ENCODE data around the gene GLP2R.
"Not testable (repeated sequence)": the region's sequence is repeated elsewhere in the genome, so short reads cannot be mapped to it uniquely, and the experiment has no call there.

GLP2R gene, protein sequence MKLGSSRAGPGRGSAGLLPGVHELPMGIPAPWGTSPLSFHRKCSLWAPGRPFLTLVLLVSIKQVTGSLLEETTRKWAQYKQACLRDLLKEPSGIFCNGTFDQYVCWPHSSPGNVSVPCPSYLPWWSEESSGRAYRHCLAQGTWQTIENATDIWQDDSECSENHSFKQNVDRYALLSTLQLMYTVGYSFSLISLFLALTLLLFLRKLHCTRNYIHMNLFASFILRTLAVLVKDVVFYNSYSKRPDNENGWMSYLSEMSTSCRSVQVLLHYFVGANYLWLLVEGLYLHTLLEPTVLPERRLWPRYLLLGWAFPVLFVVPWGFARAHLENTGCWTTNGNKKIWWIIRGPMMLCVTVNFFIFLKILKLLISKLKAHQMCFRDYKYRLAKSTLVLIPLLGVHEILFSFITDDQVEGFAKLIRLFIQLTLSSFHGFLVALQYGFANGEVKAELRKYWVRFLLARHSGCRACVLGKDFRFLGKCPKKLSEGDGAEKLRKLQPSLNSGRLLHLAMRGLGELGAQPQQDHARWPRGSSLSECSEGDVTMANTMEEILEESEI

DNA sequence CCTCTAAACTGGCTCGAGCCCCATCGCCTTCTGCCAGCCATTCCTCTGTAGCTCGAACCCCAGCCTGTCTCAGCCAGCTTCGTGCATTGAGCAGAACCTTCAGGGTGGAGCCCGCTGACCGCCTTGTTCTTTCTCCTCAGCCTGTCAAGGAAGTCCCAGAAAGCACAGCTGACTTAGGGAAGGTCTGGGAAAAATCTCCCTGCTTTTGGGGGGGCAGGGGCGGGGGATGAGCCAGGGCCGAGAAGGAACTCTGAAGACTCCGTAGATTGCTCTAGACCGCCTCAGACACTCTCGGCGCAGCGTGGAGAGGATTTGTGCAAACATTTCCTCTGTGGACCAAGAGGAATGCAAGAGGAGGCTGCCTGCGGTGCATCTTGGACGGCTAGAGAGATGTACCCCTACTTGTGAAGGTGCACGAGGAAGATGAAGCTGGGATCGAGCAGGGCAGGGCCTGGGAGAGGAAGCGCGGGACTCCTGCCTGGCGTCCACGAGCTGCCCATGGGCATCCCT, at the start of gene GLP2R:
TSS of gene GLP2R (plus strand) at position 284 of the 510 bp plus-strand sequence. CDS start at position 424, 140 bp downstream.
- TF ChIP-seq POLR2A (IDR thresholded peaks at IDR 0.05; ENCODE audit: low read depth, low read length) = no peak
- FAIRE-seq (no peak), DNase-seq (ENCODE audit: insufficient read length, low spot score) (no peak)

DNA sequence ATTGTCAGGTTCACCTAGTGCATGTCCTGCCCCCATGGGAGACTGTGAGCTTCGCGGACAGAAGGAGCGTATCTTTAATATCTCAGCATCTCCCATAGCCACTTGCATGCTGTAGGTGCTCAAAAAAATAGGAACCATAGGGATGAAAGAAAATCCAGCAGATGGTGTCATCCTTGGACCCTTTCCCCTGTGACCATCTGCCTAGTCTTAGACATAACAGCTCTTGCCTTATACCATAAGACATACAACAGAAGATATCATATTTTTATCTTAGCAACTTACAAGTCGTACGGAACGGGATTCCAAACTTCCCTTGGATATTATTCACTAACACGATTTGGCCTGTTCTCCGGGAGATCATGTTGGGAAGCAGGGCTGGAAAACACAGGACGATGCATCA, 48.8 kb upstream of the GLP2R start:
- no peak for DNase-seq (ENCODE audit: insufficient read length, low spot score)
- FAIRE-seq = no peak
- TF ChIP-seq POLR2A (IDR thresholded peaks at IDR 0.05; ENCODE audit: low read depth, low read length) = no peak

DNA sequence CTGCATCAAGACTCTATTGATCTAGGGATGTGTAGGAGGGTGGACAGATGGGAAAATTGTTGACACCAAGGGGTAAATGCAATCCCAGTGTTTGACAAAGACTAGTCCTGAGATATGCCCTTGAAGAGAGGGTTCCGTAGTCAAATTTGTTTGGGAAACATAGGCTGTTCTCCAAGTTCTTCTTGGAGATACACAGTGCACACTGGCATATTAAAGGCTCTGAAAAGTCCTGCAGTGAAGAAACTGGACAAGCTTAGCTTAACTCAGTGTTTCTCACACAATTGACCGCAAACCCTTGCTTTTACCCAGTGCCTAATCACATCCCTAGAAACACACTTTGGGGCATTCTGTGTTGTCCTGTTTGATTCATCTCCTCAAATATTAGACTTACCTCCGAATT, 45.2 kb upstream of the GLP2R start:
- TF ChIP-seq POLR2A (IDR thresholded peaks at IDR 0.05; ENCODE audit: low read depth, low read length) = no peak
- DNase-seq (ENCODE audit: insufficient read length, low spot score) = no peak
- FAIRE-seq = no peak

DNA sequence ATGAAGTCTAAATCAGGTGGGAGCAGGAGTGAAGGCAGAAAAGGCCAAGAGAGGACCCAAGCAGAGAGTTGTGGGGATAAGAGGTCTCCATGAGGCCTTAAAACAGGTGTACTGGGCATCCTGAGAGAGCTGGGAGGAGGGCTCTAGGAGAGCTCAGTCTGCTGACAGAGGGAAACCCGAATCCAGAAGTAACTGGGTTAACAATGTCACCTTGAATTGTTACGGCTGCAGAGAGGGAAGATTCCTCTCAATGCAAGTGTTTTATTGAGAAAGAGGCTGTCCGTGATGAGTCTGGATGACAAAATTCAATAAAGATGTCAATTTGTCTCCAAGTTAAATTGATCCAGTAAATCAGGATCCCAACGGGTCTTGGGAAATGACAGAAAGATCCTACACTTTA, 42.7 kb upstream of the GLP2R start:
- FAIRE-seq = no peak
- TF ChIP-seq POLR2A (IDR thresholded peaks at IDR 0.05; ENCODE audit: low read depth, low read length) = no peak
- no peak for DNase-seq (ENCODE audit: insufficient read length, low spot score)

GRCh38 chr17:9783465-9783864, 42.3 kb upstream of the GLP2R start:
- not testable (repeated sequence) for FAIRE-seq

DNA sequence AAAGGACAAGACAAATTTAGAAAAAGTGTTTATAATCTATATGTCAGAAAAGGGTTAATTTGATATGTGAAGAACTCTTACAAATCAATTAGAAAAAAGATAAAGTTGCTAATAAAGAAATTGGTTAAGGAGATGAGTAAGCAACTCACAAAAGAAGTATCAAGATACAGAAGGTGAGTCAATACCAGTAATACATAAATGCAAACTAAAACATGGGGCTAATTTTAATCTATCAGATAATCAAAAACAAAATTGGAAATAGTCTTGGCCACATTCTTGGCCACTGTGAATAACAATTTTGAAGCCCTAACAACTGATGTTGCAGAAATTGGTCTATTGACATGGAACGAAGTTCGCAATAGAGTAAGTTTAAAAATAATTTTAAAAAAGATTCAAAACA, 41.2 kb upstream of the GLP2R start:
- DNase-seq (ENCODE audit: insufficient read length, low spot score) (no peak), FAIRE-seq (no peak)
- TF ChIP-seq POLR2A (IDR thresholded peaks at IDR 0.05; ENCODE audit: low read depth, low read length) = no peak

More at GRCh38 chr17:9783465-9783864, 42.3 kb upstream of the GLP2R start:
- DNase-seq (ENCODE audit: insufficient read length, low spot score) = not testable (repeated sequence)

GRCh38 chr17:9788601-9789000, 37.1 kb upstream of the GLP2R start:
- no peak for FAIRE-seq
- DNase-seq (ENCODE audit: insufficient read length, low spot score) = no peak
- no peak for TF ChIP-seq POLR2A (IDR thresholded peaks at IDR 0.05; ENCODE audit: low read depth, low read length)

- FAIRE-seq (no peak), DNase-seq (ENCODE audit: insufficient read length, low spot score) (no peak)
- no peak for TF ChIP-seq POLR2A (IDR thresholded peaks at IDR 0.05; ENCODE audit: low read depth, low read length)
These were observed 35.4 kb upstream of the GLP2R start for GRCh38 chr17:9790316-9790715.

- FAIRE-seq = no peak
- DNase-seq (ENCODE audit: insufficient read length, low spot score) = no peak
- no peak for TF ChIP-seq POLR2A (IDR thresholded peaks at IDR 0.05; ENCODE audit: low read depth, low read length)
These were observed 34.5 kb upstream of the GLP2R start, which contains the start of gene DHRS7C for GRCh38 chr17:9790889-9791876. DHRS7C (minus strand) TSS chr17:9791592; CDS start chr17:9791284, 308 bp downstream.

DNA sequence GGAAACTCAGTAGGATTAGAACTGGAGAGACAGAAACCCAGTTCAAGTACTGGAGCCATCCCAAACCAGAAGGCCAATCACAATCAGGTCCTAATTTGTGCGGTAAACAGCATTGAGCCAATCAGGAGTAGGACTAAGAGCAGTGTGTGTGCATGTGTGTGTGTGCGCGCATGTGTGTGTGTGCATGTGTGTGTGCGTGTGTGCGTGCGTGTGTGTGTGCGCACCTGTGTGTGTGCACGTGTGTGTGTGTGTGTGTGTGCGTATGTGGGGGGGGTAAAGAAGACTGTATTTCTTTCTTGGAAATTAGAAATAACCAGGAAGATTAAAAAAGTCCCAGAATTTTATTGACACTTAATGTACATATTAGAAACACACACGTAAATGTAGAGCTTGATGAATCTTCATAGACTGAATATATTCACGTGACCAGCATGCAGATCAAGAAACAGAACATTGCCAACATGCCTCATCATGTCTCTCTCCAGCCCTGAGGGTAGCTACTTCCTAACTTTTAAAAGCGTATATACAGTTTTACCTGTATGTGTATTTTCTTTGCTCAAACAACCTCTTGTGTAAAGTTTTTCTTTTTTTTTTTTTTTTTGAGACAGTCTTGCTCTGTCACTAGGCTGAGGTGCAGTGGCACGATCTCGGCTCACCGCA, 33.4 kb upstream of the GLP2R start:
- no peak for TF ChIP-seq POLR2A (IDR thresholded peaks at IDR 0.05; ENCODE audit: low read depth, low read length)
- DNase-seq (ENCODE audit: insufficient read length, low spot score) (no peak), FAIRE-seq (no peak)

GRCh38 chr17:9798008-9798407, 27.7 kb upstream of the GLP2R start:
- no peak for TF ChIP-seq POLR2A (IDR thresholded peaks at IDR 0.05; ENCODE audit: low read depth, low read length)
- no peak for FAIRE-seq

GRCh38 chr17:9798724-9799123, 27.0 kb upstream of the GLP2R start:
- no peak for TF ChIP-seq POLR2A (IDR thresholded peaks at IDR 0.05; ENCODE audit: low read depth, low read length)
- FAIRE-seq (no peak), DNase-seq (ENCODE audit: insufficient read length, low spot score) (no peak)

More at GRCh38 chr17:9798008-9798407, 27.7 kb upstream of the GLP2R start:
- DNase-seq (ENCODE audit: insufficient read length, low spot score) = no peak

- no peak for TF ChIP-seq POLR2A (IDR thresholded peaks at IDR 0.05; ENCODE audit: low read depth, low read length)
- DNase-seq (ENCODE audit: insufficient read length, low spot score) (no peak), FAIRE-seq (no peak)
These were observed 24.2 kb upstream of the GLP2R start for GRCh38 chr17:9801505-9801904.

Data from H54 (cell line).